Fibroblast of lung (primary cell): ENCODE results near the gene BLOC1S5.

Source experiments
- EZH2 ChIP-seq: IDR thresholded peaks from 2 replicates; pipeline ENCODE4 v1.5.1; 2012; ENCODE audit warnings: low read length, control low read depth, mild to moderate bottlenecking; ENCODE audit errors: missing control alignments
- TF ChIP-seq, protein P1 (sequence below), 2 donors: IDR thresholded peaks in 1 of 2; conservative IDR thresholded peaks in 1 of 2; 1 replicate in 1 of 2; 2 replicates in 1 of 2; pipeline ENCODE4 v1.5.1; 2011 to 2012; ENCODE audit warnings: low read length in 2 of 2, control low read depth in 1 of 2, inconsistent platforms in 1 of 2, low read depth in 1 of 2, mild to moderate bottlenecking in 1 of 2

DNA sequence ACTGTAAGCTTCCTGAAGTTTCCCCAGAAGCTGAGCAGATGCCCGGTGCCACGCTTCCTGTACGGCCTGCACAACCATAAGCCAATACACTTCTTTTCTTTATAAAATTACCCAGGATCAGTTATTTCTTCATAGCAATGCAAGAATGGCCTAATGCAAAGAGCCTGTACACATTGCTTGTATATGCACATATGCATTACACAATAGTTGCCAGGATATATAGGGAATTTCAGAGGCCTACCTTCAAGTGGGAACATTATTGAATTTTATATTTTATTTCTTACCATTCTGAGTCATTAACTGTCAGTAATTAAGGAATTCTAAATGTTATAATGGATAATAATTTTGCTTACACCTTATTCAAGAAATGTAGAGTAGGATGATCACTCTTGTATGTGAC lies 93.6 kb downstream of the BLOC1S5 start:
- TF ChIP-seq, protein P1, sequence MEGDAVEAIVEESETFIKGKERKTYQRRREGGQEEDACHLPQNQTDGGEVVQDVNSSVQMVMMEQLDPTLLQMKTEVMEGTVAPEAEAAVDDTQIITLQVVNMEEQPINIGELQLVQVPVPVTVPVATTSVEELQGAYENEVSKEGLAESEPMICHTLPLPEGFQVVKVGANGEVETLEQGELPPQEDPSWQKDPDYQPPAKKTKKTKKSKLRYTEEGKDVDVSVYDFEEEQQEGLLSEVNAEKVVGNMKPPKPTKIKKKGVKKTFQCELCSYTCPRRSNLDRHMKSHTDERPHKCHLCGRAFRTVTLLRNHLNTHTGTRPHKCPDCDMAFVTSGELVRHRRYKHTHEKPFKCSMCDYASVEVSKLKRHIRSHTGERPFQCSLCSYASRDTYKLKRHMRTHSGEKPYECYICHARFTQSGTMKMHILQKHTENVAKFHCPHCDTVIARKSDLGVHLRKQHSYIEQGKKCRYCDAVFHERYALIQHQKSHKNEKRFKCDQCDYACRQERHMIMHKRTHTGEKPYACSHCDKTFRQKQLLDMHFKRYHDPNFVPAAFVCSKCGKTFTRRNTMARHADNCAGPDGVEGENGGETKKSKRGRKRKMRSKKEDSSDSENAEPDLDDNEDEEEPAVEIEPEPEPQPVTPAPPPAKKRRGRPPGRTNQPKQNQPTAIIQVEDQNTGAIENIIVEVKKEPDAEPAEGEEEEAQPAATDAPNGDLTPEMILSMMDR (conservative IDR thresholded peaks at IDR 0.05 in 1 of 2, IDR thresholded peaks at IDR 0.05 in 1 of 2; ENCODE audit: low read depth in 1 of 2, low read length in 2 of 2) = no peak
- TF ChIP-seq EZH2 = no peak
